GM12865 (cell line): ENCODE measurements around the gene RNF166.

Experiments
- DNase-seq: peaks from one replicate; pipeline ENCODE4 v3.0.0; 2010; ENCODE audit warnings: low read depth
- H3K4me3 ChIP-seq: 2 replicates; pipeline ENCODE4 v1.5.1; 2011; ENCODE audit warnings: mild to moderate bottlenecking, low read depth, low read length, control low read depth
- CTCF ChIP-seq: IDR thresholded peaks from 2 replicates; pipeline ENCODE4 v1.5.1; 2011; ENCODE audit warnings: low read length, control low read depth, low read depth, inconsistent platforms; ENCODE audit not compliant: insufficient read depth; ENCODE audit errors: missing control alignments

The RNF166 gene

GRCh38 chr16:88706965-88707826 is 988 bp upstream of the RNF166 start:
- DNase-seq, result no peak
- no peak for TF ChIP-seq CTCF

GRCh38 chr16:88705801-88706228 is 393 bp downstream of the RNF166 start:
- DNase-seq, result no peak
- H3K4me3 ChIP-seq, result peak overlapping the region; percentile 70
- no peak for TF ChIP-seq CTCF

More at GRCh38 chr16:88706965-88707826, 988 bp upstream of the RNF166 start:
- H3K4me3 ChIP-seq, result peak overlapping the region; percentile 70

GRCh38 chr16:88705076-88705684 is 1.0 kb downstream of the RNF166 start:
- TF ChIP-seq CTCF, result no peak
- DNase-seq, result no peak
- peak overlapping the region; percentile 70 for H3K4me3 ChIP-seq

GRCh38 chr16:88703486-88704309 is 2.5 kb downstream of the RNF166 start:
- DNase-seq, result peak; percentile 72
- no peak for TF ChIP-seq CTCF
- H3K4me3 ChIP-seq, result peak overlapping the region; percentile 70

GRCh38 chr16:88702371-88703210 is 3.6 kb downstream of the RNF166 start:
- DNase-seq, result no peak
- no peak for TF ChIP-seq CTCF
- H3K4me3 ChIP-seq, result peak overlapping the region; percentile 70; the same call in 1 of the 2 replicates
